Endometrial microvascular endothelial cells (primary cell): ENCODE measurements around the gene DGKG. TPM values are rescaled to one million over a fixed set of nuclear protein-coding genes. Genes with fewer than 3 reads are reported as not detected.

Source experiments
- in situ Hi-C: cut with HindIII; loops from 2 replicates; pipeline ENCODE4 v1.10.0; 2017; ENCODE audit warnings: low sequenced_read_pairs, low pct_unique_long_range_greater_than_20kb; ENCODE audit errors: inconsistent ontology term
- total RNA-seq: library from RNA; depleted of rRNA; stranded (reverse); fragments of >200 nt; gene quantifications from one replicate; pipeline ENCODE4 v1.2.3, GENCODE V29; 2015; ENCODE audit errors: inconsistent ontology term

Gene DGKG
- total RNA-seq, 1 donor from 2014 or later = 1.7 TPM

DNA sequence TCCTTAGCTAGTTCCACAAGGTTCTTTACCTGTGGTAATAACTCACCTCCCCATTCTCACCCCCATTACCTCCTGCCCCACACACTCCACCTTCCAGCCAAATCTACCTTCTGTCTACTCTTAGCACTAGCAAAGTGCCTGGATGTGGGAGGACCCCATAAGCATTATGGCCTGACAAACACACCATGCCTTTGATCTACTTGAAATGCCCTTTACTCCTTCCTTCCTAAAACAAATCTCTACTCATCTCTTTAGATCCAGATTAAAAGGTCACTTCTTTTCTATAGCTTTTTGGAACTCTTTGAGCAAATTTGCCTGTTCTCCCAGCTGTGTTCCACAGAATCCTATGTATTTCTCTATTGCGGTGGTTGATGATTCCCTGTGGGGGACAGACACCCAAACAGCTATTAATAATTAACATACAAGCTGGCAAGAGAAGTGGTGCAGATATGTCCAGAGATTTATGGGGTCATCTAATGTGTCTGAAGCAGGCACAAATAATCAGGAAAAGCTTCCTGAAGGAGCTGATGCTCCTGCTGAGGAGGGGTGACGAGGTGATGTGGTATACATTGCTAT, 34.0 kb downstream of the DGKG start:
- in situ Hi-C loops = no loop called here

- in situ Hi-C loops = no loop called here
Observed at GRCh38 chr3:186322761-186323160, 39.3 kb downstream of the DGKG start.

GRCh38 chr3:186321746-186322145, 40.3 kb downstream of the DGKG start:
- in situ Hi-C loops = no loop called here

- in situ Hi-C loops = no loop called here
Observed at GRCh38 chr3:186320862-186321568, 41.0 kb downstream of the DGKG start.

- in situ Hi-C loops = no loop called here
Observed at GRCh38 chr3:186319945-186320344, 42.1 kb downstream of the DGKG start.

DNA sequence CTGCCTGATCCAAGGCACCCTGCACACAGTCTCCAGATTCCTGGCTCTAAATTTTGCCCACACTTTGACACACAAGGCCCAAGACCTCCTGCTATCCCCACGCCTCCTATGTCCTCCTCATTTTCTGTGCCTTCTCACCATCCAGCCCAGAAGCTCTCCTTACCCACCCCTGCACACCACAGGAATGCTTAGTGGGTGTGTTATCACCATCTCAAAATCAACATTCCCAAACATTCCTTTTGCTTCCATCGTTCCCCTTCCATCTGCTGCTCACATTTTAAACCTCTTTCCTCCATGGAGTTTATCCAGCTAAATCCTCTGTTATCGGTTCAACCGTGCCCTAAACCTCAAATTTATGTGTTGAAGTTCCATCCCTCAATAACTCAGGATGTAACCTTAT, 43.9 kb downstream of the DGKG start:
- in situ Hi-C loops = no loop called here

DNA sequence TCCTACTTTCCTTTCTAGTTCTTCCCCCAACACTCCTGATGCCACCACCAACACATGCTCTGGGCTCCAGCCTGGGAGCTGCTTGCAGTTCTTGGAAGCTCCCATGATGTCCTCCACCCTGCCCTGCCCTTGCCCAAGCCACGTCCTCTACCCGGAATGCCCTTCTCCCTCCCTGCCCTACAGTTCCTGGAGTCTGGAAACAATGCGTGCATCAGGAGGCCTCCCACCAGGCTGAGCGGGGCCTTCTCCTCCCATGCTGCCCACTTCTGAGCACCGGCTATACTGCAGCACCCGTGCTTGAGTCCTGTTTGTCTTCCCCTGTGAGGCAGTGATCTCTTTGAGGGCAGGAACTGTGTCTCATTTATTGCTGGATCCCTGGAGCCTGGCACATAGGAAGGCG, 44.6 kb downstream of the DGKG start:
- in situ Hi-C loops = no loop called here

GRCh38 chr3:186316666-186317260, 45.3 kb downstream of the DGKG start:
- in situ Hi-C loops = no loop called here

DNA sequence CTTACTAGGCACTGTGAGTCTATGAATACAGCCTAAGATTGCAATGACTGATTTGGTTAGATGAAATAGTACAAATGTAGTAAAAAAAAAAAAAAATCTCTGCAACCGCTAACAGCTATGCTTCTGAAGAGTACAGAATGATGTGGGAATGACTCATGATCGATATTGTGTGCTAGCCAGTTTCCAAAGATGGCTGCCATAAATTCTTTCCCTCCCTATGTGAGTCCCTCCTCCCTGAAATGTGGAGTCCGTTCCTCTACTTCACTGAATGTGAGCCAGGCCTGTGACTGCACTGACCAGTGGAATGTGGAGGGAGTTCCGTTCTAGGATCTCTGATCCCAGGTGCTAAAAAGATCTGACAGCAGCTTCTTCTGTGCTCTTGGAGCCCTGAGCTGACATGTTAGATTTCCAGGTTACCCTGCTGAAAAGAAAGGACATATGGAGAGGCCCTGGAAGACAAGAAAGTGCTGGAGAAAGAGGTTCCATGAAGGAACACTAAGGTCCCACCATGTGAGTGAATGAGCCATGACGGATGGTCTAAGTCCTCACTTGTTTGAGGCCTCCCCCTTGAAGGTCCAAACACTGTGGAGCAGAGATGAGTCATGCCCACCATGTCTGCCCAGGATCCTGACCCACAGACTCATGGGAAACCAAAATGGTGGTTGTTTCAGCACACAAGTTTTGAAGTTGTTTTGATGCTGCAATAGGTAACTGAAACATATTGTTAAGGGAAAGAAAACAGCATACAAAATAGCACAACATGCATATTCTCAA, 46.3 kb downstream of the DGKG start:
- in situ Hi-C loops = no loop called here

DNA sequence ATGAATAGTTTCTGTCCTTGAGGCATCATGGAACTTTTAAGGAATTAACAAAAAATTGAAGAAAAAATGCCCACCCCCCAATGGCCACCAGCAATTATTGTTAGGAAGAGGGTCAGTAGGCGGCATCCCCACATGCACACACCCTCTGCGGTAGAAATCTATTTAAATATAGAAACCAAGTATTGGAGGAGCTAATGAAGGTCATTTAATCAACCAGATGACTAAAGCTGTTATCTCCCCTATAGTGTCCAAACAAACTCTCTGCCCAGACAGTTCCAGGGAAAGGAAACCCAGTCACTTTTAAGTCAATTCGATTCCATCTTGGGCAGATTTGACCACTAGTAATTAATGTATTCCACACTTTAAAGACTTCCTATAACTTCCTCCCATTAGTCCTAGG, 47.1 kb downstream of the DGKG start:
- in situ Hi-C loops = no loop called here

GRCh38 chr3:186311441-186311840, 50.6 kb downstream of the DGKG start:
- in situ Hi-C loops = no loop called here

DNA sequence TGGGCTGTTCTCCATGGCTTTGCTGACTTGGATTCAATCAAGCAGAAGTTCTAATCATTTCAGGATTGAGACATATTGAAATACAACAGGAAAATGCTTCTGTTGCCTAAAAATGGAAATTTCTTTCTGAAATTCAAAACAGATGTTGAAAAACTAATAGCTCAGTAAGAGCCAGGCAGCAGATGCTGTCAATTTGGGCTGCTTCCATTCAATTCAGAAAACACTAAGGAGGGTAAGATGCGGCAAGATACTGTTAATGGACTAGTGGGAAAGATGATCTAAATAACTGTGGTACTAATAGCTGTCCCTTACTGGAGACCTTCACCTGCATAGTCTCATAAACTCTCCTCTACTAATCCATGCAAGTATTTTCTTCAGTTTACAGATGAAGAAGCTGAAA, 53.5 kb downstream of the DGKG start:
- in situ Hi-C loops = no loop called here

DNA sequence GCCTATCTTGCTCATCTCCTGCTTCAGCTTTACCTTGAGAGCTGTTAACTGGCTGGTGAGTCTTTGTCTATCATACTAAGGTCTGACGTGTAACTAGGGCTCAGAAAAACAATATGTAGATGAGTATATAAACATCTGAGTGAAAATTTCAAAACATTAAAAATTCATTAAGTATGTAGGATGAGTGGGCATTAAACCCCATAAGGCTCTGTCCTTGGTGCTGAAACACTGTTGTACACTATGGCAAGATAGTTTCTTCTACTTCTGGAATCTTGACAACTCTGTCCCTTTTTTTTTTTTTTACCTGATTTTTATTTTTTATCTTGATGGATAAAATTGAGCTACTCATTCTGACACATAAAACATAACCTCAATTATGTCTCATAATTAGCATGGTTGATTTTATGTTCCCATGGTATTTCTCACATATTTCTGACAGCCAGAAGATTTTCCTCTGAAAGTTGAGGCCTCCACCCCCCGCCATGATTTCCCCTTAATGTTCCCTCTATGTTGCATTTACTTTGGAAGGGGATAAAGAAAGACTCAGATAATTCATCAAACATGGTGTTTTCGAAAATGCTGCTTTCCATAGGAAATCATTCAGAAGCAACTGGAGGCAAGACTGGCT, 54.3 kb downstream of the DGKG start:
- in situ Hi-C loops = no loop called here

DNA sequence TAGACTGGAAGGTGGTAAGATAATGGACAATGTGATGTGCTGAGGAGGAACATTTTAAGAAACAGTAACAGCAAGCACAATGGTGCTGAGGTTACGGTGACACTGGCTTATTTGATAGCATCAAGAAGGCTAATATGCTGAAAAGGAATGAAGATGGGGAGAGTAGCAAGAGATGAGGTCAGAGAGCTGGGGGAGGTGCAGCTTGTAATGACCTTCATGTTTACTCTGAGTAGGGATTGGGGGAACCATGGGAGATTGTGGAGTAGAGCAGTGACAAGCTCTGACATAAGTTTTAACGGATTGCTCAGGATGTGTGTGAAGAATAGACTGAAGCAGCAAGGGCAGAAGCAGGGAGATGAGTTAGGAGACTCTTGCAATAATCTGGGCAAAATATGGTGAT, 56.7 kb downstream of the DGKG start:
- in situ Hi-C loops = no loop called here

DNA sequence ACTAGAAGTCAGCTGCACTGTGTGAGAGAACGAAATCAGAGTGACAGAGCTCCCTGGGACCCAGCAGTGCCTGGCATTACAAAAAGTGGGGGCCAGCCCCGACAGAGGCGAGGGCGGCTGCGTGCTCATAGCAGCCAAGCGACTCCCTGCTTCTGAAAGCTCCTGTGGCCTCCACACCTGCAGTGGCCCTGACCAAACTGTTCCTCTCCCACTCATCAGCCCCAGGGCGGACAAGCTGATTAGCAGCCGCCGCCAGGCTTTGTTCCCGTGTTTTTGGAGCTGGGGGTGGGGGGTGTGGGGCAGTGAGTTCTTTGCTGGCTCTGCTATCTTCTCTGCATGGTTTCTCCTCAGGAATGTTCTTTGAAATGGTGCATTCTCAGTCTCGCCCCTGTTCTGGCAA, 58.1 kb downstream of the DGKG start:
- in situ Hi-C loops = no loop called here

DNA sequence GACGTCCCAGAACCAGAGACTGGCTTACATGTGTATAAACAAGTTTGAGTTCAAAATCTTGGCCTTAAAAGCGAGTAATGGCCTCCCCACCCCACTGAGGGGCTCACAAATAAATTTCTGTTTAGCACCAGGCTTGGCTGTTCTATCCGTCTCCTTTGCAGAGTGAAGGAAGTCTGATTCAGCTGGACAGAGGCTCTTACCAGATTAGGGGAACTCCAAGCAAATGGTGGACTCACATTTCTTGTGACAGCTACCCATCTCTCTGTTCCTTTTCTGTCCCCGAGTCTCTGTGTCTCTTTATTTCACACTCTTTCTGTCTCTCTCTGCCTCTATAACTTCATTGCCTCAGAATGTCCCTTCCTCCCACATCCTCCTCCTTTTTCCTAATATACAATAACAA, 62.7 kb downstream of the DGKG start:
- in situ Hi-C loops = no loop called here

- in situ Hi-C loops = no loop called here
Observed at GRCh38 chr3:186298876-186299275, 63.2 kb downstream of the DGKG start.

DNA sequence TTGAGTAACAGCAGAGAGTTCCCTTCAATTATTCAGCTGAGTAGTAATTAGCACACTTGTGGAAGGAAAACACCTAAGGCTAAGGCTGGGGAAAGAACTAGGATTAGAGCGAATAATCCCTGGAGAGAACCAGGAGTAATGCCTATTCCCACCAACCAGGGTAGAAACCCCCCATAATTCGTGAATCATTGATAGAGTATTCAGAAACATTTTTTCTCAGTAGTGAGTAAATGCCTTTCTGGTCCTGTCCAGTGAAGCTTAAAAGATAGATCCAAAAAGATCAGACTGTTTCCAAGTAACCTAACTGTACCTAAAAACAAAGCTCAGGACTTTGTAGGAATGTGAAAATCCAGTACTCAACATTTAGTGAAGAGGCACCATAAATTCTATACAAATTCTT, 71.2 kb downstream of the DGKG start:
- in situ Hi-C loops = no loop called here

DNA sequence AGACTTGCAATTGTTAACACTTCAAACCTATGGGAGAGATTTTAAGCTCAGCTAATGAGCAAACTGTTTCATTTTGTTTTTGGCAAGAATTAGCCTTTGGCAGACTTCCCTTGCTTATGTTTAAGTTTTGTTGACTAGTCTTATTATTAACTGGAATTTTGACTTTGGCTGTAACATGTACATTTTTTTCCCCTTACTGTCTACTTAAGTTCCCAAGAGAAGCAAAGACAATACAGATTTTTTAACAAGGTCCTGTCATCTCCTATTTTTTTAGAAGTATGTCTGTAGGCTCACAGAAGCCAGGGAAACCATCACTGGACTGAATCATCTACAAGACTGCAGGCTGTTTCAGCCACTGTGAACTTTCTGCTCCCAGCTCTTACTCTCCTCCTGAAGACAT, 74.3 kb downstream of the DGKG start:
- in situ Hi-C loops = no loop called here
